Stimulated activated memory B cell treated with anti-CD40 and anti-IgM and Interleukin-4, amounts not matched to agents 10 μg/mL and 1 μg/mL and 100 μg/mL, for 72 hours (primary cell): ENCODE measurements around the gene R3HDM2.

ENCODE experiments used
- ATAC-seq: fragments of 150-1000 bp; cut with Tn5 transposase; 2 replicates; pipeline ENCODE4 v1.10.0; 2021
- H3K27ac Mint-ChIP-seq: one replicate; pipeline ENCODE4 v1.8.0; 2022; ENCODE audit warnings: mild to moderate bottlenecking, mixed read lengths
- H3K27me3 Mint-ChIP-seq: one replicate; pipeline ENCODE4 v1.8.0; 2022; ENCODE audit warnings: mixed read lengths
- H3K36me3 Mint-ChIP-seq: one replicate; pipeline ENCODE4 v1.8.0; 2022; ENCODE audit warnings: mixed read lengths
- H3K4me1 Mint-ChIP-seq: one replicate; pipeline ENCODE4 v1.8.0; 2022; ENCODE audit warnings: mixed read lengths
- H3K4me3 Mint-ChIP-seq: one replicate; pipeline ENCODE4 v1.8.0; 2022; ENCODE audit warnings: mild to moderate bottlenecking, moderate library complexity, mixed read lengths
- H3K9me3 Mint-ChIP-seq: one replicate; pipeline ENCODE4 v1.8.0; 2022; ENCODE audit warnings: mixed read lengths

Gene R3HDM2

GRCh38 chr12:57220770-57221168 lies 210.1 kb downstream of the R3HDM2 start:
- Mint-ChIP-seq H3K27me3 (peaks cover 80% of the 10 kb centered on the region), H3K27ac (no peak overlapping the region), H3K36me3 (no peaks in the 10 kb centered on the region), H3K9me3 (no peaks in the 10 kb centered on the region), H3K4me1 (peaks cover 73% of the 10 kb centered on the region), H3K4me3 (no peak overlapping the region)
- ATAC-seq = no peak

GRCh38 chr12:57219993-57220754 lies 210.7 kb downstream of the R3HDM2 start:
- peaks cover 74% of the 10 kb centered on the region for H3K4me1 Mint-ChIP-seq
- H3K36me3 Mint-ChIP-seq = no peaks in the 10 kb centered on the region
- H3K4me3 Mint-ChIP-seq = no peak overlapping the region
- no peaks in the 10 kb centered on the region for H3K9me3 Mint-ChIP-seq
- ATAC-seq = no peak
- H3K27me3 Mint-ChIP-seq = peaks cover 86% of the 10 kb centered on the region
- no peak overlapping the region for H3K27ac Mint-ChIP-seq

GRCh38 chr12:57219205-57219992 lies 211.4 kb downstream of the R3HDM2 start:
- Mint-ChIP-seq H3K4me3 (no peak overlapping the region), H3K27me3 (peaks cover 89% of the 10 kb centered on the region), H3K27ac (no peak overlapping the region), H3K9me3 (no peaks in the 10 kb centered on the region), H3K36me3 (no peaks in the 10 kb centered on the region), H3K4me1 (peaks cover 82% of the 10 kb centered on the region)
- ATAC-seq = no peak

GRCh38 chr12:57218030-57218853 lies 212.6 kb downstream of the R3HDM2 start:
- H3K27me3 Mint-ChIP-seq = peaks cover 89% of the 10 kb centered on the region
- H3K9me3 Mint-ChIP-seq = no peaks in the 10 kb centered on the region
- H3K27ac Mint-ChIP-seq = no peak overlapping the region
- H3K36me3 Mint-ChIP-seq = no peaks in the 10 kb centered on the region
- H3K4me3 Mint-ChIP-seq = peak overlapping the region; percentile 34
- peaks cover 83% of the 10 kb centered on the region for H3K4me1 Mint-ChIP-seq
- no peak for ATAC-seq

- H3K36me3 Mint-ChIP-seq = no peaks in the 10 kb centered on the region
- H3K9me3 Mint-ChIP-seq = no peaks in the 10 kb centered on the region
- ATAC-seq = no peak
- H3K4me3 Mint-ChIP-seq = peak overlapping the region; percentile 84
- H3K4me1 Mint-ChIP-seq = peaks cover 78% of the 10 kb centered on the region
- peaks cover 79% of the 10 kb centered on the region for H3K27me3 Mint-ChIP-seq
- H3K27ac Mint-ChIP-seq = no peak overlapping the region
Observed at GRCh38 chr12:57216921-57217879, 213.6 kb downstream of the R3HDM2 start.

- H3K27me3 Mint-ChIP-seq = peaks cover 70% of the 10 kb centered on the region
- peak; percentile 63 for ATAC-seq
Observed at GRCh38 chr12:57216014-57216911, 214.6 kb downstream of the R3HDM2 start, which contains the start of gene NXPH4. TSS of gene NXPH4 (plus strand) at chr12:57216794. CDS start at chr12:57216970, 176 bp downstream.

GRCh38 chr12:57215668-57216013 lies 215.2 kb downstream of the R3HDM2 start:
- Mint-ChIP-seq H3K9me3 (no peaks in the 10 kb centered on the region), H3K4me3 (peak overlapping the region; percentile 79), H3K36me3 (no peaks in the 10 kb centered on the region), H3K27me3 (peaks cover 64% of the 10 kb centered on the region), H3K27ac (peak overlapping the region; percentile 69), H3K4me1 (peaks cover 63% of the 10 kb centered on the region)
- ATAC-seq = peak; percentile 59

More at GRCh38 chr12:57216014-57216911, 214.6 kb downstream of the R3HDM2 start, which contains the start of gene NXPH4:
- Mint-ChIP-seq H3K9me3 (no peaks in the 10 kb centered on the region), H3K27ac (peak within 1 kb of the TSS; percentile 69), H3K36me3 (no peaks in the 10 kb centered on the region), H3K4me3 (peak within 1 kb of the TSS; percentile 84), H3K4me1 (peaks cover 69% of the 10 kb centered on the region)

- Mint-ChIP-seq H3K36me3 (no peaks in the 10 kb centered on the region), H3K9me3 (no peaks in the 10 kb centered on the region), H3K27me3 (peaks cover 58% of the 10 kb centered on the region), H3K4me1 (peaks cover 61% of the 10 kb centered on the region), H3K4me3 (peak overlapping the region; percentile 79), H3K27ac (peak overlapping the region; percentile 69)
- no peak for ATAC-seq
Observed at GRCh38 chr12:57215065-57215464, 215.8 kb downstream of the R3HDM2 start.

GRCh38 chr12:57214398-57214781 lies 216.5 kb downstream of the R3HDM2 start:
- Mint-ChIP-seq H3K27me3 (peaks cover 51% of the 10 kb centered on the region), H3K4me3 (no peak overlapping the region)

GRCh38 chr12:57213763-57214397 lies 217.0 kb downstream of the R3HDM2 start:
- Mint-ChIP-seq H3K36me3 (no peaks in the 10 kb centered on the region), H3K9me3 (no peaks in the 10 kb centered on the region), H3K27me3 (peaks cover 46% of the 10 kb centered on the region), H3K4me1 (peaks cover 49% of the 10 kb centered on the region), H3K27ac (peak overlapping the region; percentile 69), H3K4me3 (no peak overlapping the region)
- ATAC-seq = no peak

More at GRCh38 chr12:57214398-57214781, 216.5 kb downstream of the R3HDM2 start:
- Mint-ChIP-seq H3K4me1 (peaks cover 54% of the 10 kb centered on the region), H3K36me3 (no peaks in the 10 kb centered on the region), H3K9me3 (no peaks in the 10 kb centered on the region), H3K27ac (peak overlapping the region; percentile 69)
- peak; percentile 18 for ATAC-seq

- Mint-ChIP-seq H3K9me3 (no peaks in the 10 kb centered on the region), H3K4me3 (no peak overlapping the region), H3K4me1 (peaks cover 42% of the 10 kb centered on the region), H3K36me3 (no peaks in the 10 kb centered on the region), H3K27ac (no peak overlapping the region), H3K27me3 (peaks cover 39% of the 10 kb centered on the region)
- peak; percentile 53 for ATAC-seq
Observed at GRCh38 chr12:57213058-57213715, 217.7 kb downstream of the R3HDM2 start.

- Mint-ChIP-seq H3K4me1 (peaks cover 37% of the 10 kb centered on the region), H3K9me3 (no peaks in the 10 kb centered on the region), H3K27me3 (peaks cover 34% of the 10 kb centered on the region), H3K27ac (no peak overlapping the region), H3K36me3 (no peaks in the 10 kb centered on the region), H3K4me3 (no peak overlapping the region)
- ATAC-seq = no peak
Observed at GRCh38 chr12:57212701-57213057, 218.2 kb downstream of the R3HDM2 start.
